Nephron progenitor cell (in vitro differentiated cells): ENCODE data around the gene KCNMA1.
"Not testable (repeated sequence)": the region's sequence is repeated elsewhere in the genome, so short reads cannot be mapped to it uniquely, and the experiment has no call there.

Source experiments
- DNase-seq: peaks from one replicate; pipeline ENCODE4 v3.0.0; 2021
- H3K27ac Mint-ChIP-seq: 2 replicates; pipeline ENCODE4 v1.8.0; 2021; ENCODE audit warnings: mild to moderate bottlenecking, moderate library complexity, mixed read lengths
- H3K27me3 Mint-ChIP-seq: 2 replicates; pipeline ENCODE4 v1.8.0; 2021; ENCODE audit warnings: mild to moderate bottlenecking, low read depth, mixed read lengths; ENCODE audit not compliant: poor library complexity
- H3K36me3 Mint-ChIP-seq: 2 replicates; pipeline ENCODE4 v1.8.0; 2021; ENCODE audit warnings: low read depth, mixed read lengths
- H3K4me1 Mint-ChIP-seq: 2 replicates; pipeline ENCODE4 v1.8.0; 2021; ENCODE audit warnings: mixed read lengths
- H3K4me3 Mint-ChIP-seq: 2 replicates; pipeline ENCODE4 v1.8.0; 2021; ENCODE audit warnings: mild to moderate bottlenecking, moderate library complexity, mixed read lengths
- H3K9me3 Mint-ChIP-seq: 2 replicates; pipeline ENCODE4 v1.8.0; 2021; ENCODE audit warnings: mild to moderate bottlenecking, moderate library complexity, mixed read lengths
- CTCF ChIP-seq: fragments of 200-600 bp; sonication (generic); IDR thresholded peaks from 2 replicates; pipeline ENCODE4 v1.5.0; 2021; ENCODE audit warnings: antibody characterized with exemption

The KCNMA1 gene

GRCh38 chr10:77347052-77347451 is 290.6 kb downstream of the KCNMA1 start:
- Mint-ChIP-seq H3K36me3 (no peaks in the 10 kb centered on the region), H3K27me3 (peaks cover 6% of the 10 kb centered on the region), H3K27ac (no peak overlapping the region), H3K4me3 (no peak overlapping the region), H3K9me3 (no peaks in the 10 kb centered on the region), H3K4me1 (peaks cover 10% of the 10 kb centered on the region)
- no peak for TF ChIP-seq CTCF
- DNase-seq: no peak

GRCh38 chr10:77341055-77341454 is 296.6 kb downstream of the KCNMA1 start:
- Mint-ChIP-seq H3K36me3 (no peaks in the 10 kb centered on the region), H3K4me1 (peaks cover 4% of the 10 kb centered on the region), H3K27ac (no peak overlapping the region), H3K27me3 (peaks cover 4% of the 10 kb centered on the region), H3K4me3 (no peak overlapping the region), H3K9me3 (peaks cover 9% of the 10 kb centered on the region)
- no peak for DNase-seq
- no peak for TF ChIP-seq CTCF

GRCh38 chr10:77339872-77340271 is 297.7 kb downstream of the KCNMA1 start:
- H3K27me3 Mint-ChIP-seq, H3K36me3 Mint-ChIP-seq, H3K4me3 Mint-ChIP-seq, H3K4me1 Mint-ChIP-seq, DNase-seq, H3K27ac Mint-ChIP-seq, H3K9me3 Mint-ChIP-seq: not testable (repeated sequence)

GRCh38 chr10:77339166-77339565 is 298.4 kb downstream of the KCNMA1 start:
- TF ChIP-seq CTCF: no peak
- no peak for DNase-seq
- peaks cover 3% of the 10 kb centered on the region for H3K27me3 Mint-ChIP-seq
- no peak overlapping the region for H3K27ac Mint-ChIP-seq
- no peak overlapping the region for H3K4me3 Mint-ChIP-seq
- H3K4me1 Mint-ChIP-seq: no peaks in the 10 kb centered on the region
- no peaks in the 10 kb centered on the region for H3K36me3 Mint-ChIP-seq
- H3K9me3 Mint-ChIP-seq: peaks cover 9% of the 10 kb centered on the region

GRCh38 chr10:77338143-77338542 is 299.5 kb downstream of the KCNMA1 start:
- Mint-ChIP-seq H3K4me3 (no peak overlapping the region), H3K27ac (no peak overlapping the region), H3K36me3 (no peaks in the 10 kb centered on the region), H3K27me3 (peaks cover 5% of the 10 kb centered on the region), H3K4me1 (no peaks in the 10 kb centered on the region), H3K9me3 (peaks cover 9% of the 10 kb centered on the region)
- no peak for DNase-seq
- TF ChIP-seq CTCF: no peak

- TF ChIP-seq CTCF: no peak
- no peak overlapping the region for H3K27ac Mint-ChIP-seq
- H3K27me3 Mint-ChIP-seq: peaks cover 14% of the 10 kb centered on the region
- no peaks in the 10 kb centered on the region for H3K4me1 Mint-ChIP-seq
- DNase-seq: no peak
- H3K36me3 Mint-ChIP-seq: no peaks in the 10 kb centered on the region
- peaks cover 3% of the 10 kb centered on the region for H3K9me3 Mint-ChIP-seq
- H3K4me3 Mint-ChIP-seq: no peak overlapping the region
These were observed 303.1 kb downstream of the KCNMA1 start for GRCh38 chr10:77334501-77334900.
